Neural progenitor cell (in vitro differentiated cells): ENCODE measurements around the gene DOCK4. TPM values are rescaled to one million over a fixed set of nuclear protein-coding genes. Genes with fewer than 3 reads are reported as not detected.

Experiments
- DNase-seq: peaks from one replicate; pipeline ENCODE4 v3.0.0-alpha.2; 2016; ENCODE audit warnings: low spot score
- H2AFZ ChIP-seq: fragments of 200-600 bp; sonication (generic); replicated peaks from 2 replicates; pipeline ENCODE4 v1.6.1; 2016; ENCODE audit warnings: antibody characterized with exemption
- H3F3A ChIP-seq: fragments of 200-600 bp; sonication (generic); 2 replicates; pipeline ENCODE4 v1.6.1; 2016; ENCODE audit warnings: antibody characterized with exemption, low read depth
- H3K27ac ChIP-seq: fragments of 200-600 bp; sonication (generic); 2 replicates; pipeline ENCODE4 v1.5.1; 2016; ENCODE audit warnings: mild to moderate bottlenecking
- H3K27me3 ChIP-seq: fragments of 200-600 bp; sonication (generic); 2 replicates; pipeline ENCODE4 v1.6.1; 2016; ENCODE audit warnings: mild to moderate bottlenecking, moderate library complexity
- H3K36me3 ChIP-seq: fragments of 200-600 bp; sonication (generic); 2 replicates; pipeline ENCODE4 v1.5.1; 2016
- H3K4me1 ChIP-seq: fragments of 200-600 bp; sonication (generic); 2 replicates; pipeline ENCODE4 v1.6.1; 2016; ENCODE audit warnings: mixed run types
- H3K4me2 ChIP-seq: fragments of 200-600 bp; sonication (generic); 2 replicates; pipeline ENCODE4 v1.6.1; 2016
- H3K4me3 ChIP-seq: fragments of 200-600 bp; sonication (generic); 2 replicates; pipeline ENCODE4 v1.5.1; 2016
- H3K79me2 ChIP-seq: fragments of 200-600 bp; sonication (generic); 2 replicates; pipeline ENCODE4 v1.6.1; 2016; ENCODE audit warnings: low read depth
- H3K9ac ChIP-seq: fragments of 200-600 bp; sonication (generic); 2 replicates; pipeline ENCODE4 v1.6.1; 2016
- H3K9me3 ChIP-seq: fragments of 200-600 bp; sonication (generic); 2 replicates; pipeline ENCODE4 v1.5.1; 2016; ENCODE audit warnings: low read depth
- H4K20me1 ChIP-seq: fragments of 200-600 bp; sonication (generic); 2 replicates; pipeline ENCODE4 v1.6.1; 2016; ENCODE audit warnings: low read depth
- H3K27ac Mint-ChIP-seq: 3 replicates; pipeline ENCODE4 v1.8.0; 2021; ENCODE audit warnings: mixed read lengths
- H3K27me3 Mint-ChIP-seq: 2 replicates; pipeline ENCODE4 v1.8.0; 2022; ENCODE audit warnings: low read depth, mild to moderate bottlenecking, inconsistent platforms, moderate library complexity, mixed read lengths; ENCODE audit not compliant: insufficient read depth
- H3K36me3 Mint-ChIP-seq: 3 replicates; pipeline ENCODE4 v1.8.0; 2021; ENCODE audit warnings: mixed read lengths
- H3K4me1 Mint-ChIP-seq: 3 replicates; pipeline ENCODE4 v1.8.0; 2021; ENCODE audit warnings: mixed read lengths
- H3K4me3 Mint-ChIP-seq: 3 replicates; pipeline ENCODE4 v1.8.0; 2021; ENCODE audit warnings: mild to moderate bottlenecking, moderate library complexity, mixed read lengths
- H3K9me3 Mint-ChIP-seq: 3 replicates; pipeline ENCODE4 v1.8.0; 2020; ENCODE audit warnings: mixed read lengths
- EZH2 ChIP-seq: fragments of 200-600 bp; sonication (generic); IDR thresholded peaks from 2 replicates; pipeline ENCODE4 v1.6.1; 2017; ENCODE audit warnings: antibody characterized with exemption, mild to moderate bottlenecking, moderate library complexity
- EZH2phosphoT487 ChIP-seq: fragments of 200-600 bp; sonication (generic); IDR thresholded peaks from 2 replicates; pipeline ENCODE4 v1.6.1; 2017; ENCODE audit warnings: antibody characterized with exemption
- total RNA-seq: library from RNA; depleted of rRNA; stranded (reverse); fragments of >200 nt; gene quantifications from 2 replicates; pipeline ENCODE4 v1.2.3, GENCODE V29; 2015; ENCODE audit warnings: low replicate concordance
- TF ChIP-seq, protein P1 (sequence below): fragments of 200-600 bp; sonication (generic); IDR thresholded peaks from 2 replicates; pipeline ENCODE4 v1.5.1; 2017; ENCODE audit warnings: antibody characterized with exemption, mild to moderate bottlenecking

The DOCK4 gene
- total RNA-seq, 1 donor from 2014 or later: 11.4 TPM

DNA sequence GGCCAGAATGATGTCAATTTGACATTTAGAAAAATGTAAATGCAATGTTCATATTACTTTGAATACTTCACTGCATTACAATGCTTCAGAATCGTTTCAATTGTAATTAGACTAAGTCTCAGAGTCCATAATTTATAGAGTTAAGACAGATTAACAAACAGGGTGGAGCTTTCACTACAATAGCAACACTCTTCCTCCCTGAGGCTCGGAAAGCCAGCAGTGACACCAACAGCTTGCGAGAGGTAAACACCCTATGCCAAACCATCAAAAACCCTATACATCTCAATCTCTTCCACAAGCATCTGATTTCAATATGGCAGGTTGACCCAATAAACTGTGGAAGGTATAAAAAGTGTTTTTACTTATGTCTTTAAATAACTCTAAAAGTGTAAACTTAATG, 72.2 kb downstream of the DOCK4 start:
- Histone ChIP-seq H3K9me3 (no peaks in the 10 kb centered on the region), H2AFZ (no peak overlapping the region)
- H3K4me3 Mint-ChIP-seq: no peak overlapping the region

DNA sequence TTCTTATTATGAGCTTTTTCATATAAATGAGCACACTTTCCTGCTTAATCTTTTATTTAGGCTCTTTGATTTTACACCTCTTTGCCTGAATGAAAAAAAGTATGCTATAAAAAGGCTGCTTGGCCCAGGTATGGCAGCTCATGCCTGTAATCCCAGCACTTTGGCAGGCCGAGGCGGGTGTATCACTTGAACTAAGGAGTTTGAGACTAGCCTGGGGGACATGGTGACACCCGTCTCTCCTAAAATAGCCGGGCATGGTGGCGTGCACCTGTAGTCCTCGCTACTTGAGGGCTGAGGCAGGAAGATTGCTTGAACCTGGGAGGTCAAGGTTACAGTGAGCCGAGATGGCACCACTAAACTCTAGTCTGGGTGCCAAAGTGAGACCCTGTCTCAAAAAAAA, 72.9 kb downstream of the DOCK4 start:
- peaks cover 20% of the 10 kb centered on the region for H4K20me1 ChIP-seq
- no peaks in the 10 kb centered on the region for H3K9me3 ChIP-seq
- Mint-ChIP-seq H3K27me3 (no peaks in the 10 kb centered on the region), H3K4me1 (peaks cover 41% of the 10 kb centered on the region), H3K9me3 (no peaks in the 10 kb centered on the region), H3K27ac (no peak overlapping the region), H3K36me3 (no peaks in the 10 kb centered on the region), H3K4me3 (no peak overlapping the region)
- no peak overlapping the region for H3K4me3 ChIP-seq
- no peak overlapping the region for H3K27ac ChIP-seq
- no peak overlapping the region for H3K4me2 ChIP-seq
- DNase-seq: no peak
- H3K9ac ChIP-seq: no peak overlapping the region
- no peaks in the 10 kb centered on the region for H3K36me3 ChIP-seq
- TF ChIP-seq EZH2 (no peak), EZH2phosphoT487 (no peak)
- TF ChIP-seq, protein P1, sequence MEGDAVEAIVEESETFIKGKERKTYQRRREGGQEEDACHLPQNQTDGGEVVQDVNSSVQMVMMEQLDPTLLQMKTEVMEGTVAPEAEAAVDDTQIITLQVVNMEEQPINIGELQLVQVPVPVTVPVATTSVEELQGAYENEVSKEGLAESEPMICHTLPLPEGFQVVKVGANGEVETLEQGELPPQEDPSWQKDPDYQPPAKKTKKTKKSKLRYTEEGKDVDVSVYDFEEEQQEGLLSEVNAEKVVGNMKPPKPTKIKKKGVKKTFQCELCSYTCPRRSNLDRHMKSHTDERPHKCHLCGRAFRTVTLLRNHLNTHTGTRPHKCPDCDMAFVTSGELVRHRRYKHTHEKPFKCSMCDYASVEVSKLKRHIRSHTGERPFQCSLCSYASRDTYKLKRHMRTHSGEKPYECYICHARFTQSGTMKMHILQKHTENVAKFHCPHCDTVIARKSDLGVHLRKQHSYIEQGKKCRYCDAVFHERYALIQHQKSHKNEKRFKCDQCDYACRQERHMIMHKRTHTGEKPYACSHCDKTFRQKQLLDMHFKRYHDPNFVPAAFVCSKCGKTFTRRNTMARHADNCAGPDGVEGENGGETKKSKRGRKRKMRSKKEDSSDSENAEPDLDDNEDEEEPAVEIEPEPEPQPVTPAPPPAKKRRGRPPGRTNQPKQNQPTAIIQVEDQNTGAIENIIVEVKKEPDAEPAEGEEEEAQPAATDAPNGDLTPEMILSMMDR: no peak
- peaks cover 4% of the 10 kb centered on the region for H3K79me2 ChIP-seq
- peaks cover 33% of the 10 kb centered on the region for H3K4me1 ChIP-seq
- peaks cover 14% of the 10 kb centered on the region for H3F3A ChIP-seq
- H2AFZ ChIP-seq: no peak overlapping the region
- no peaks in the 10 kb centered on the region for H3K27me3 ChIP-seq

More for the DNA sequence above, 72.2 kb downstream of the DOCK4 start:
- Mint-ChIP-seq H3K27ac (no peak overlapping the region), H3K27me3 (no peaks in the 10 kb centered on the region), H3K9me3 (no peaks in the 10 kb centered on the region), H3K4me1 (peaks cover 38% of the 10 kb centered on the region), H3K36me3 (no peaks in the 10 kb centered on the region)
- peaks cover 11% of the 10 kb centered on the region for H3F3A ChIP-seq
- no peak overlapping the region for H3K4me3 ChIP-seq
- TF ChIP-seq EZH2 (no peak), EZH2phosphoT487 (no peak)
- TF ChIP-seq, protein P1: no peak
- H3K27me3 ChIP-seq: no peaks in the 10 kb centered on the region
- DNase-seq: no peak
- H3K36me3 ChIP-seq: no peaks in the 10 kb centered on the region
- H4K20me1 ChIP-seq: peaks cover 16% of the 10 kb centered on the region
- peaks cover 30% of the 10 kb centered on the region for H3K4me1 ChIP-seq
- no peak overlapping the region for H3K4me2 ChIP-seq
- H3K27ac ChIP-seq: no peak overlapping the region
- H3K9ac ChIP-seq: no peak overlapping the region
- H3K79me2 ChIP-seq: peaks cover 4% of the 10 kb centered on the region

DNA sequence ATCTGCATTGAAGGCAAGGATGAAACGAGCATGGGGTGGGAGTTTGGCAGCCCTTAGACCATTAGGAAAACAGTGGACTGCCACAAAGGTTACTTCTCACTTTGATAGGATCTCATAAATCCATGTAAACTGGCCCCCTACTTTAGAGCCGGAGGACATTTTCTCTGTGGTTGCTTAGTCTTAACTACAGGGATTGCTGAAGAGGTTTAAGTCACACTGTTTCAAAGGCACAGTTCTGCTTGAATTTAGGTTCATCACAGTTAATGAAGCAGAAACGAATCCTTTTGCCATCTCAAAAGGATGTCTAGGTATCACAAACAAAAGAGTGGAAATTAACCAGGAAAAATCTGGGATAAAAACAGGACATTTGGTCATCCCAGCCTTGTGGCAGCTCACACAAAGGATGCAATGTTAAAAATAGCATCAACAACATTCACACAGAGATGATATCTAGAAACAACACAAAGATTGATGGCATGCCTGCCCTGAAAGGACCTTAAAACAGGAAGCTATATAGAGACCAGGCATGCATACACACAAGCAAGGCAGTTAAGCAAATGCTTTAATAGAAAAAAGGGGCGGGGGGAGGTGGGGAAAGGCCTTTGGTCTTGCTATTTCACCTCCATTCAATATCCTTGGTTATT, 74.0 kb downstream of the DOCK4 start:
- no peaks in the 10 kb centered on the region for H3K27me3 Mint-ChIP-seq
- Histone ChIP-seq H3K9ac (no peak overlapping the region), H3K9me3 (no peaks in the 10 kb centered on the region), H3K4me1 (peaks cover 33% of the 10 kb centered on the region), H3K27me3 (no peaks in the 10 kb centered on the region), H3K79me2 (peaks cover 4% of the 10 kb centered on the region), H3K4me3 (no peak overlapping the region), H3K36me3 (no peaks in the 10 kb centered on the region), H4K20me1 (peaks cover 20% of the 10 kb centered on the region), H3F3A (peaks cover 14% of the 10 kb centered on the region), H3K4me2 (peak overlapping the region; percentile 51), H3K27ac (no peak overlapping the region), H2AFZ (no peak overlapping the region)
- H3K4me3 Mint-ChIP-seq: no peak overlapping the region
- H3K36me3 Mint-ChIP-seq: no peaks in the 10 kb centered on the region
- H3K4me1 Mint-ChIP-seq: peaks cover 41% of the 10 kb centered on the region
- DNase-seq: peak; percentile 48
- peak overlapping the region; percentile 7 for H3K27ac Mint-ChIP-seq
- no peaks in the 10 kb centered on the region for H3K9me3 Mint-ChIP-seq
- no peak for TF ChIP-seq EZH2phosphoT487
- TF ChIP-seq EZH2: no peak
- TF ChIP-seq, protein P1: no peak
